ACHN (cell line): ENCODE results near the gene S100G.

Experiments used
- DNase-seq: peaks from one replicate; pipeline ENCODE4 v3.0.0-alpha.2; 2015
- in situ Hi-C: cut with HindIII; loops from 2 replicates; pipeline ENCODE4 v1.10.0; 2017; ENCODE audit warnings: low sequenced_read_pairs, low pct_ligation_motif_present, low pct_unique_long_range_greater_than_20kb

The S100G gene

GRCh38 chrX:16696956-16697355 is 47.0 kb downstream of the S100G start:
- no peak for DNase-seq
- in situ Hi-C loops: no loop called here

DNA sequence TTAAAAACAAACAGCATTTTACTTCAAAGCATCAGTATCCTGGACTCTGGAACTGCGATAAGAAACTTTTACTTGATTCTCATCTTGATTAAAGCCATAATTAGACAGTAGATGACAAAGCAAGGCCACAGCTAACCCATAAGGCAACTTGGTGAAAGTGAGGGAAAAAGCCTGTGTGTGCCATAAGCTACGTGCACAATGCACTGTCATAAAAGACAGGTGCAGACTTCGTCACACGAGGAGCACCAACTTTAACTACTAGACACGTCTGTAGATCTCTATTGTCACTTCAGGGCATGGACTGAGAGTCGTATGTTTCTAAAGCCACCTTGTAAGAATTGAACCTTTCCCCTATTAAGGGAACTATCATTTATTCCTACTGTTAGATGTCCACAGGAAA is 49.4 kb downstream of the S100G start:
- in situ Hi-C loops: no loop called here

GRCh38 chrX:16700734-16701133 is 50.8 kb downstream of the S100G start:
- no peak for DNase-seq
- in situ Hi-C loops: no loop called here

More for the DNA sequence above, 49.4 kb downstream of the S100G start:
- DNase-seq: no peak

- in situ Hi-C loops: no loop called here
- no peak for DNase-seq
Observed at GRCh38 chrX:16702700-16703599, 53.0 kb downstream of the S100G start.
